ENCODE data around the gene GCNT2.
A peak's percentile ranks its signal among the peaks of the same experiment; 100 is the strongest.
"Not testable (repeated sequence)": the region's sequence is repeated elsewhere in the genome, so short reads cannot be mapped to it uniquely, and the experiment has no call there.

The GCNT2 gene

GRCh38 chr6:10521104-10521808, at the start of gene GCNT2:
Gene GCNT2 (plus strand): TSS chr6:10521351. CDS start chr6:10528912, 7,561 bp downstream.
- no peak for DNase-seq (ENCODE audit: low spot score)

- DNase-seq (ENCODE audit: low spot score): no peak
These were observed 48.5 kb upstream of the GCNT2 start for GRCh38 chr6:10472634-10473033.

DNA sequence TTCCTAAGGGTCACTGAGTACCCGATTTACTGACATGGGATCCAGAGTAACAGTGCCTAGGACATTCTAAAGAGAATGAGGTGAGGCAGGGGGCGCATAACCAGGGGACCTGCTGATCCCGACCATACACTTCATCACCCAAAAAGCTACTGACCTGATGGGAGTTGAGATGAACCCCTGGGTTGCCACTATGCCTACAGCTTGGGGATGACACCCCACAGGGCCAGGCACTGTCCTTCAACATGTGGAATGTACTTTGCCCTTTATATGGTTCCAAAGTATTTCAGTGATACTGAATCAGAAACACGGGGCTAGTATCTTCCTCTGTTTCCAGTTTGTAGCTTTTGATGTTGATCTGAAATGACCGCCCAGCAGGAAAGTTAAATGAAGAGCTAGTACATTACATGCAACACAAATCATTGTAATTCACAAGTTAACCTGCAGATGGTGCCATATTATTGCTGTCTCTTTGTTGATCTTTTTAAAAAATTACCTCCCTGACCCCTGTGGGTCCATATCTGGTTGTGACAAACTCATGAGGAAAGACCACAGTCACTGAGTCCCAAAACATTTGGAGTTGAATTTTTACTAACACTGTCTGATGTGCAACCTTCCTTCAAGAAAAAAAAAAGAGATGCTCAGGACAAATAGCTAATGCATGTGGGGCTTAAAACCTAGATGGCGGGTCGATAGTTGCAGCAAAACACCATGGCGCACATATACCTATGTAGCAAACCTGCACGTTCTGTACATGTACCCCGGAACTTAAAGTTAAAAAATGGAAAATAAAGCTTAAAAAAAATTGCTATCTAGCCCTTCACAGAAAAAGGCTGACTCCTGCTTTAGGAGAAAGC, 42.7 kb upstream of the GCNT2 start:
- peak; percentile 47 for DNase-seq (ENCODE audit: low spot score)

DNA sequence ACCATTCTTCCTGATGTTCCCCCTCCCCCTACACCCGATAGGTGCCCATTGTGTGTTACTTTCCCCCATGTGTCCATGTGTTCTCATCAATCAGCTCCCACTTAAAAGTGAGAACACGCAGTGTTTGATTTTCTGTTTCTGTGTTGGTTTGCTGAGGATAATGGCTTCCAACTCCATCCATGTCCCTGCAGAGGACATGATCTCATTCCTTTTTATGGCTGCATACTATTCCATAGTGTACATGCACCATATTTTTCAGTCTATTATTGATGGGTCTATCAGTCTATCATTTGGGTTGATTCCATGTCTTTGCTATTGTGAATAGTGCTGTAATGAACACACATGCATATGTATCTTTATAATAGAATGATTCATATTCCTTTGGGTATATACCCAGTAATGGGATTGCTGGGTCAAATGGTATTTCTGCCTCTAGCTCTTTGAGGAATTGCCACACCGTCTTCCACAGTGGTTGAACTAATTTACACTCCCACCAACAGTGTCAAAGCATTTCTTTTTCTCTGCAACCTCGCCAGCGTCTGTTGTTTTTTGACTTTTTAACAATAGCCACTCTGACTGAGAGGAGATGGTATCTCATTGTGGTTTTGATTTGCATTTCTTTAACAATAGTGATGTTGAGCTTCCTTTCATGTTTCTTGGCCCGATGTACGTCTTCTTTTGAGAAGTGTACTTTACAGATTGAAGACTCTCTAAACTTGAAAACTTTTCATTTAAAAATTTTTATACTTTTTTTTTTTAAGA, 41.0 kb upstream of the GCNT2 start:
- DNase-seq (ENCODE audit: low spot score): no peak

DNA sequence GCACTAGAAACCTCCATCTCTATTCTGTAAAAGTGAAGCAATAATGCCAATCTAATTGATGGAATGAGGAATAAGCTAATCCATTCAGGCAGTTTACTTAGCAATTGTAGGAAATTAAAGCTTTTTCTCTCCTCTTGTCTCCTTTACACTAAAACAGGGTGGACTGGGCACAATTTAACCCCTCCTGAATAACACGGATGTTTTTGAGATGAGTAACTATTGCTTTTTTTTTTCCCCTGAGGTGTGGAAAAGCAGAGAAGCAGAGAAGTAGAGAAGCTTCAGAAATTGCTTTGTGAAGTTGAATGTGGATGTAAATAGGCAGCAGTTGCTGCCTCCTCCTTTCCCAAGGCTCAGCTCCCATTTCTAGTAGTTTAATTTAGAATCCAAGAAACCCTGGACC, 40.0 kb upstream of the GCNT2 start:
- DNase-seq (ENCODE audit: low spot score): no peak

- DNase-seq (ENCODE audit: low spot score): no peak
These were observed 38.4 kb upstream of the GCNT2 start for GRCh38 chr6:10482636-10483257.

DNA sequence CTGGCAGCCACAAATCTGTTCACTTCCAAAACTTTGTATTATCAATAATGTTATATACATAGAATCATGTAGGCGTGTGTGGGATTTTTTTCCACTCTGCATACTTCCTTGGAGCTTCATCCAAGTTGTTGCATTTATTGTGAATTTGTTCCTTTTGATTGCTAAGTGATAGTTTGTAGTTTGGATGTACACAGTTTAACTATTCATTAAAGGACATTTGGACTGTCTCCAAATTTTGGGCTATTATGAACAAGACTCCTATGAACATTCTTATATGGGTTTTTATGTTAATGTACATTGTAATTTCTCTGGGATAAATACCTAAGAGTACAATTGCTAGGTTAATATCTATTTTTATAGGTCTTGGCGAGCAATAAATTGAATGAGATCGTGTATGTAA, 36.2 kb upstream of the GCNT2 start:
- no peak for DNase-seq (ENCODE audit: low spot score)

DNA sequence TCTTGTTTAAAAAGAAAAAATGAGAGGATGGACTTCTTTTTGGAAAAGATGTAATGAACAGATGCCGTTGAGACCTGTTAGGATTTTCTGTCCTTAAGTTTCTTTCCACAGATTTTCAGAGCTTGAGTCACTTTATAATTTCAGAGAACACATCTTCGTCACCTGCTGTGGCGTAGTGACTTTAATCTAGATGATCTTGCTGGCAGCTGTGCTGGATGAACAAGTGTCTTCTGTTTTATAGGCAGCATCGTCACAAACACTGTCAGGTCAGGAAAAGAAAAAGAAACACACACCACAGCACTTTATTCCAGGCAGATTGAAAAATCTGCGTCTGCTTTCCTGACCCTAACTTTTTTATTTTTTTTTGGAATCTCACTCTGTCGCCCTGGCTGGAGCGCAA, 35.7 kb upstream of the GCNT2 start:
- no peak for DNase-seq (ENCODE audit: low spot score)

GRCh38 chr6:10486215-10486614, 34.9 kb upstream of the GCNT2 start:
- no peak for DNase-seq (ENCODE audit: low spot score)

DNA sequence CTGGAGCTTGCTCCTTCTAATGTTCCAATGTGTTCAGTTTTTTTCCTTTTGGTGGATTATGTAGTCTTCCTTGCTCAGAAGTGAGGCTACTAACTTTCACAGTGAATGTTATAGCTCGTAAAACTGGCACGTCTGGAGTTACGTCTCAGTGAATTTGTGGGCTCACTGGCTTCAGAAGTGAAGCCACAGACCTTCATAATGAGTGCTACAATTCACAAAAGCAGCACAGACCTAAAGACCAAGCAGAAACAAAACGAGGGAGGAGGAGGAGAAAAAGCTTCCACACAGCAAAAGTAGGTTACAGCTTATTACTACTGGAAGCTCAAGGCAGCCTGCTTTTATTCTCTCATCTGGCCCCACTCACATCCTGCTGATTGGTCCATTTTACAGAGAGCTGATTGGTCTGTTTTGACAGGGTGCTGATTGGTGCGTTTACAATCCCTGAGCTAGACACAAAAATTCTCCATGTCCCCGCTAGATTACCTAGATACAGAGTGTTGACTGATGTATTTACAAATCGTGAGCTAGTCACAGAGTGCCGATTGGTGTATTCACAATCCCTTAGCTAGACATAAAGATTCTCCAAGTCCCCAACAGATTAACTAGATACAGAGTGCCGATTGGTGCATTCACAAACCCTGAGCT, 34.1 kb upstream of the GCNT2 start:
- not testable (repeated sequence) for DNase-seq (ENCODE audit: low spot score)

- DNase-seq (ENCODE audit: low spot score): no peak
These were observed 33.4 kb upstream of the GCNT2 start for GRCh38 chr6:10487668-10488327.

DNA sequence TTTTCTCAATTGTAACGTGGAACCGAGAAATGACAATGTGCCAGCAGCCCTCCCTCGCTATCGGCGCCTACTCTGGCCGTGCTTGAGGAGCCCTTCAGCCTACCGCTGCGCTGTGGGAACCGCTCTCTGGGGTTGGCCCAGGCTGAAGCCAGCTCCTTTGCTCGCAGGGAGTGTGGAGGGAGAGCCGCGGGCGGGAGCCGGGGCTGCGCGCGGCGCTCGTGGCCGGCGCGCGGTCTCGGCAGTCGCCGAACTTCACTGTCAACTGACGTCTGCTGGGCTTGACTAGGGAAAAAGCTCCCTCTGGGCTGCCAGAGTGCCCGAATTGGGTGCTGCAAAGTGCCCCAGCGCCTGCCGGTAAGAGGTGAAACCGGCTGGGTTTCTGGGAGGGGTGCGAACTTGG, 29.7 kb upstream of the GCNT2 start:
- DNase-seq (ENCODE audit: low spot score): no peak

GRCh38 chr6:10491905-10492304, 29.2 kb upstream of the GCNT2 start:
- DNase-seq (ENCODE audit: low spot score): not testable (repeated sequence)

DNA sequence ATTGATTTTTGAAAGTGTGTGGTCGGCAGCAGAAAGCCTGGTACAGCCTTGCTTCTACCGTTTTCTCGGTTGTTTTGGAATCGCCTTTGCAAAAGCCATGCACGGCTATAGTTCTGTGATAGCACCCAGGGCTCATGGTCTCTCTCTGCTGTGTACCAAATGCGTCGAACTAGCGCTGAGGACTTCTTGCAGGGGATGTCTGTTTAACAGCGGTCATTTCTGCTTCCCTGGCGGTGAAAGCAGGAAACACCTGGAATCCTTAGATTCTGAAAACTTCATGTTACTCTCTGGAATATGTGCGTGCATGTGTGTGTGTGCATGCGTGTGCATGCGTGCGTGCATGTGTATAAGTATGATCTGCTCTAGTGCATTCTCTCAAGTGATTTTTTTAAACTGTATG, 26.1 kb upstream of the GCNT2 start:
- no peak for DNase-seq (ENCODE audit: low spot score)

DNA sequence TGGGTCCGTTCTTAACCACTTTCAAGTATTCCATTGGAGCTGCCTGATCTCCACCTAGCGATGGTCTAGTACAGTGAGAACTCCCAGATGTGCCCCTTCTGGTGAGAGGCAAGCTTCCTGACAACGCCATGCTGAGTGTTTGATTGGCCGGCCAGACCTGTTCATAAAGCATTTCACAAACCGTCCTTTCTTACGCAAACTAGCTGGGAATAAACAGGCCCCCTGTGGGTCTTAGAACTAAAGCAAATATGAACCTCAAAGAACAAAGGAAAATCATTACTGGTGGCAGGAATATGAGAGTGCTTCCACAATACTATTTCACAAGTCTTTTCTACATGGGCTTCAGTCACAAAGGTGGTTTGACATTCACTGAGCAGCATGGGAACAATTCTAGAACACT, 15.6 kb upstream of the GCNT2 start:
- DNase-seq (ENCODE audit: low spot score): no peak

DNA sequence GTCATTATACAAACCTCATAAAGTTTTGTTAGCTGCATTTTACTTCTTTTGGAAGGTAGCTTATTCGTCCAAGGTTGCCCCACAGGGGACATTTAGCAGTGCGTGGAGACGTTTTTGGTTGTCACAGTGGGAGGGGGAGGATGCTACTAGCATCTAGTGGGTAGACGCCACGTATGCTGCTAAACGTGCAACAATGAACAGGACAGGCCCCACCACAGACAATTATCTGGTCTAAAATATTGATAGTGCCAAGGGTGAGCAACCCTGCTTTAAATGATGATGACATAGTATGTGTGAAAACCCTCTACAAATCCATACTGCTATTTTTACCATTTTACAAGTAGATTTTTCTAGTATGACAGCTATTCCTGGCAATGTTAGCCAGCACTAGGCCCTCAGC, 13.9 kb upstream of the GCNT2 start:
- no peak for DNase-seq (ENCODE audit: low spot score)

- no peak for DNase-seq (ENCODE audit: low spot score)
These were observed 13.4 kb upstream of the GCNT2 start for GRCh38 chr6:10507715-10508114.

DNA sequence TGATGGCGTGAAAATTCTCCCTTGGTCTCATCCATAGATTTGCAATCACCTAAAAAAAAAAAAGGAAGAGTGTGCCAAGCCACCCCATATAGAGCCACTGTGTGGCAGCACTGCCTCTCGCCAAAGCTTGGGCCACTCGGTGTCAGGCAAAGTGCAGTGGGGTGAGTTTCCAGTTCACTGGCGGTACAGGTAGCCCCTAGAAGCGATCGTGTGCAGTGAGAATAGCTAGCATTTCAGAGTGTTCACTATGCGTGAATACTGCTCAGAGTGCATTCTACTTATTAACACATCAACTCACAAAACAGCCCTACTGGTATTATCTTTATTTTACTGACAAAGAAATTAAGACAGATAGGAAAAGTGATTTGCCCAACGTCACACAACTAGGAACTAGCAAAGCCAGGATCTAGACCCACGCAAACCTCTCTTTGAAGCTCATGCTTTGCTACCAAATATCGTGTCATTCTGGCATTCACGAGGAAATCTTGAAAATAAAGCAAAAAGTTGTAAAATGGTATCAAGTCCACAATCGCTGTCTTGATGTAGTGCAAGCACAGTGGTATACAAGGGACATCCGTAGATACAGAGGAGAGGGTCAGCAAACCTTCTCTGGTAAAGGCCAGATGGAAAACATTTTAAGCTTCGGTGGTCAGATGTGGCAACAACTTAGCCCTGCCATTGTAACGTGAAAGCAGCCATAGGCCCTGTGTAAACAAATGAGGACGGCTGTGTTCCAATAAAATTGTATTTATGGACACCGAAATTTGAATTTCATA, 10.4 kb upstream of the GCNT2 start:
- DNase-seq (ENCODE audit: low spot score): peak; percentile 36

DNA sequence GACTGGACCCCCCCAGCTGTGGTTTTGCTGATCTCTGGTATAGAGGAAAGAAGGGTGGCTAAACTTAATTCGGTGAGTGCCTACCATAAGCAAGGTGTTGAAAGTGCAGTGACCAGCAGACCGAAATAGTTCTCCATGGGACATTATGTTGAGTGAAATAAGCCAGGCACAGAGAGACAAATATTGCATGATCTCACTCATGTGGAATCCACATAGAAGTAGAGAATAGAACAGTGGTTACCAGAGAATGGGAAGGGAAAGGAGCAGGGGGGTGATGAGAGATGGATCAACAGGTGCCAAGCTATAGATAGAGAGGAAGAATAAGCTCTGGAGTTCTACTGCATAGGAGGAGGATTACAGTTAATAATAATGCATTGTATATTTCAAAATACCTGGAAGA, 9.7 kb upstream of the GCNT2 start:
- no peak for DNase-seq (ENCODE audit: low spot score)

- no peak for DNase-seq (ENCODE audit: low spot score)
These were observed 7.6 kb upstream of the GCNT2 start for GRCh38 chr6:10513544-10513943.

All from hepatic stellate cell (primary cell).